B cell (primary cell): ENCODE results near the gene RABGGTB. TPM values are rescaled to one million over a fixed set of nuclear protein-coding genes. Genes with fewer than 3 reads are reported as not detected.

Source experiments
- ATAC-seq: fragments of 200-7000 bp; cut with Tn5 transposase; one replicate; pipeline ENCODE4 v1.10.0; 2021; ENCODE audit warnings: low read depth, mild to moderate bottlenecking, moderate number of reproducible peaks, moderate library complexity
- CTCF ChIA-PET: fragments of 350-600 bp; sonication (Branson Sonifier 250); formaldehyde crosslinking; loops from one replicate; lab custom pipeline; 2021; ENCODE audit warnings: antibody characterized with exemption, inconsistent platforms; lab: Charles Lee
- POLR2A ChIA-PET: fragments of 350-600 bp; sonication (Branson Sonifier 250); formaldehyde crosslinking; loops from one replicate; lab custom pipeline; 2021; ENCODE audit warnings: antibody characterized with exemption; lab: Charles Lee
- DNase-seq: peaks from one replicate; pipeline ENCODE4 v3.0.0; 2013
- H2AFZ ChIP-seq: 2 replicates; pipeline ENCODE4 v1.6.1; 2012; ENCODE audit warnings: mild to moderate bottlenecking, low read depth, low read length; ENCODE audit not compliant: insufficient read depth, poor library complexity, severe bottlenecking
- H3K27ac ChIP-seq, 2 donors: 1 replicate in 1 of 2; 2 replicates in 1 of 2; pipeline ENCODE4 v1.5.1; 2012 to 2013; ENCODE audit warnings: low read length in 2 of 2, mild to moderate bottlenecking in 2 of 2, moderate library complexity in 1 of 2
- H3K27me3 ChIP-seq, 4 experiments: fragments of 200-600 bp in 1 of 4; sonication (generic) in 1 of 4; replicated peaks in 1 of 4; 1 replicate in 2 of 4; 2 replicates in 2 of 4; pipeline versions ENCODE4 v1.6.1 to v1.7.0; 2013 to 2016; ENCODE audit warnings: low read length in 3 of 4, mild to moderate bottlenecking in 2 of 4, mixed read lengths in 1 of 4, moderate library complexity in 1 of 4; ENCODE audit not compliant: insufficient read depth in 4 of 4, control insufficient read depth in 3 of 4; ENCODE audit errors: control extremely low read depth in 1 of 4
- H3K36me3 ChIP-seq, 2 experiments: replicated peaks in 1 of 2; 1 replicate in 1 of 2; 2 replicates in 1 of 2; pipeline versions ENCODE4 v1.6.1 to v1.7.1; 2013; ENCODE audit warnings: low read length in 1 of 2; ENCODE audit not compliant: insufficient read depth in 2 of 2, control insufficient read depth in 1 of 2; ENCODE audit errors: control extremely low read depth in 1 of 2, extremely low read depth in 1 of 2
- H3K4me1 ChIP-seq, 2 donors: fragments of 200-600 bp in 1 of 2; sonication (generic) in 1 of 2; 1 replicate in 1 of 2; 2 replicates in 1 of 2; pipeline versions ENCODE4 v1.5.1 to v1.6.1; 2013 to 2017; ENCODE audit warnings: low read length in 2 of 2; ENCODE audit not compliant: control insufficient read depth in 2 of 2, insufficient read depth in 2 of 2
- H3K4me2 ChIP-seq: replicated peaks from 2 replicates; pipeline ENCODE3; 2012; ENCODE audit warnings: mild to moderate bottlenecking, low read depth, low read length; ENCODE audit not compliant: poor library complexity, severe bottlenecking
- H3K4me3 ChIP-seq, 5 experiments: fragments of 200-600 bp in 1 of 5; sonication (generic) in 1 of 5; 1 replicate in 3 of 5; 2 replicates in 2 of 5; pipeline versions ENCODE4 v1.5.1 to v1.7.0; 2011 to 2016; ENCODE audit warnings: low read length in 4 of 5, mild to moderate bottlenecking in 4 of 5, low read depth in 2 of 5, control low read depth in 1 of 5, moderate library complexity in 1 of 5; ENCODE audit not compliant: insufficient read depth in 1 of 5; ENCODE audit errors: control extremely low read depth in 1 of 5, extremely low read depth in 1 of 5
- H3K79me2 ChIP-seq: fragments of 200-600 bp; sonication (generic); one replicate; pipeline ENCODE4 v1.6.0; 2016; ENCODE audit warnings: low read length; ENCODE audit not compliant: control insufficient read depth, insufficient read depth
- H3K9ac ChIP-seq: fragments of 200-600 bp; sonication (generic); 2 replicates; pipeline ENCODE4 v1.6.1; 2017; ENCODE audit warnings: mild to moderate bottlenecking, low read length, moderate library complexity
- H3K9me3 ChIP-seq, 3 donors: one replicate each; pipeline versions ENCODE4 v1.6.1 to v1.7.1; 2013; ENCODE audit warnings: low read length in 2 of 3; ENCODE audit not compliant: control insufficient read depth in 2 of 3, insufficient read depth in 1 of 3; ENCODE audit errors: control extremely low read depth in 1 of 3
- H4K20me1 ChIP-seq: 2 replicates; pipeline ENCODE4 v1.6.0; 2012; ENCODE audit warnings: mild to moderate bottlenecking, low read length; ENCODE audit not compliant: insufficient read depth, control insufficient read depth, poor library complexity, severe bottlenecking
- H3K27ac Mint-ChIP-seq: one replicate; pipeline ENCODE4 v1.8.0; 2021; ENCODE audit warnings: mixed read lengths
- H3K27me3 Mint-ChIP-seq: one replicate; pipeline ENCODE4 v1.8.0; 2021; ENCODE audit warnings: mixed read lengths
- H3K4me1 Mint-ChIP-seq: one replicate; pipeline ENCODE4 v1.8.0; 2021; ENCODE audit warnings: mixed read lengths
- H3K4me3 Mint-ChIP-seq: one replicate; pipeline ENCODE4 v1.8.0; 2021; ENCODE audit warnings: mixed read lengths
- H3K9me3 Mint-ChIP-seq: one replicate; pipeline ENCODE4 v1.8.0; 2022; ENCODE audit warnings: mixed read lengths; ENCODE audit not compliant: insufficient read depth
- EZH2 ChIP-seq: IDR thresholded peaks from 2 replicates; pipeline ENCODE4 v1.6.1; 2012; ENCODE audit warnings: borderline replicate concordance, low read depth, mild to moderate bottlenecking, moderate library complexity, low read length; ENCODE audit not compliant: insufficient read depth, poor library complexity, severe bottlenecking
- WGBS: methylation state at CpG from one replicate; pipeline ENCODE4 v1.1.5; 2013; ENCODE audit warnings: missing lambda C conversion rate; ENCODE audit not compliant: insufficient coverage; 5-methylcytosine and 5-hydroxymethylcytosine counted together
- intact Hi-C: fragments of 100-400 bp; cut with micrococcal nuclease; formaldehyde crosslinking; loops from one replicate; pipeline ENCODE4 v1.10.0; 2022
- polyA minus RNA-seq: library from RNA; depleted of rRNA, polyadenylated mRNA; stranded (reverse); fragments of >200 nt; gene quantifications from 2 replicates; pipeline ENCODE4 v1.2.3, GENCODE V29; 2012
- polyA plus RNA-seq: library from polyadenylated mRNA; depleted of rRNA; stranded (reverse); fragments of >200 nt; gene quantifications from 2 replicates; pipeline ENCODE4 v1.2.3, GENCODE V29; 2012
- total RNA-seq, 2 donors: library from RNA; stranded (reverse); fragments of 120-200 nt in 1 of 2; gene quantifications; 1 replicate in 1 of 2; 2 replicates in 1 of 2; pipeline versions ENCODE4 v1.2.3 to v1.2.4, GENCODE V29; 2013 to 2022
- TF ChIP-seq, protein P1 (sequence below): fragments of 200-600 bp; IDR thresholded peaks from one replicate; pipeline ENCODE4 v1.8.0; 2022; ENCODE audit warnings: antibody characterized with exemption, mild to moderate bottlenecking

The RABGGTB gene
- 132 and 134 TPM in 2 replicates for total RNA-seq
- 142 TPM for total RNA-seq (2013)
- 94.1 and 192 TPM in 2 replicates for polyA plus RNA-seq
- 61.2 and 79.4 TPM in 2 replicates for polyA minus RNA-seq

DNA sequence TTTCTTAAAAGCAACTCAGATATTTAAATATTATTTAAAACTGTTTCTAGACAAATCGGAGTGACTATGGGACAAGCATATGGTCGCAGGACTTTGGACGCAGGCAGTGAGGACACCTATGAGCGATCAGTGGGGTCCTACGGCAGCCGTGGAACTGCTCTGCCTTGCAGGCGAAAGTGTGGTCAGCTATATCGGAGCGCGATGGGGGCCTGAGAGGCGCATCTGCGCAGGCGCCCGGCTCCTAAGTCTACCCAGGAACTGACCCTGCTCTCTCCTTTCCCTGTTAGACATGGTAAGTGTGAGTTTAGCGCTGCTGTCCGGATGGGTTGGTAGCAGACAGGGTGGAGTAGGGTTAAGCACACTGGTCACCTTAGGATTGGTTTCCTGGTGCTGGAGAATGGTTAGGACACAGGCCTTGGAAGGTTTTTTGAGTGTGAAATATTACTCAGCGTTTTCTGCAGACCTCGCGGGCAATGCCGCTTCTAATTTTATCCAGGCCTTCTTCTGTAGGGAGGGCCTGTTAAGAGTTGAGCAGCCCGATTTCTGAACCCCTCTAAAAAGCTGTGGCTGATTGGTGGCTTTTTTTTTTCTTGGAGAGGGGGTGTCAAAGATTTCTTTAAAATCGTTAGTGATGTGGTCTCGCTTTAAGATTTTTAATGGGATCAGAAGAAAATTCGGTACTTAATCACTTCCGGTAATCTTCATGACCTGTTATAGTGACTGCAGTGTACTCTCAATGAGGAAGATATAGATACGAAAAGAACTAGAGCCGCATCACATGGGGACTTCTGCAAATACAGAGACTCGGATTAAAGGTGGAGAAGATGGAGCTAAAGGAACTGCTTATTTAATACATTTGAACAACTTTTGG is at the start of gene RABGGTB:
Gene RABGGTB, plus strand, starts transcription at position 274 of the 871 bp plus-strand sequence. Its CDS starts 16 bp downstream, at position 290.
- Histone ChIP-seq H3K4me1 (peaks cover 42 to 46% of the 10 kb centered on the region in 2 donors), H3K27me3 (no peaks in the 10 kb centered on the region), H3K9me3 (no peaks in the 10 kb centered on the region), H3K4me3 (peak within 1 kb of the TSS; percentile 76 to 99 (median 95)), H3K4me2 (peak within 1 kb of the TSS; percentile 89), H3K27ac (peak within 1 kb of the TSS; percentile 77 to 90), H3K9ac (peak within 1 kb of the TSS; percentile 97), H4K20me1 (peaks cover 44% of the 10 kb centered on the region), H2AFZ (peak within 1 kb of the TSS; percentile 97), H3K36me3 (peaks cover 4 to 34% of the 10 kb centered on the region in 2 experiments), H3K79me2 (peaks cover 43% of the 10 kb centered on the region)
- ATAC-seq (peak; percentile 91), DNase-seq (peak; percentile 97)
- POLR2A ChIA-PET, result interaction anchor here (2.7 kb wide), 1 partner anchor 62 kb away, joined by 16 read pairs; the partner anchor contains the start of gene ACADM
- Mint-ChIP-seq H3K27me3 (no peaks in the 10 kb centered on the region), H3K27ac (peak within 1 kb of the TSS; percentile 97), H3K9me3 (no peaks in the 10 kb centered on the region), H3K4me1 (peaks cover 57% of the 10 kb centered on the region), H3K4me3 (peak within 1 kb of the TSS; percentile 97)
- WGBS, result 0% methylated on average over 15 of the region's 28 CpGs
- TF ChIP-seq, protein P1, sequence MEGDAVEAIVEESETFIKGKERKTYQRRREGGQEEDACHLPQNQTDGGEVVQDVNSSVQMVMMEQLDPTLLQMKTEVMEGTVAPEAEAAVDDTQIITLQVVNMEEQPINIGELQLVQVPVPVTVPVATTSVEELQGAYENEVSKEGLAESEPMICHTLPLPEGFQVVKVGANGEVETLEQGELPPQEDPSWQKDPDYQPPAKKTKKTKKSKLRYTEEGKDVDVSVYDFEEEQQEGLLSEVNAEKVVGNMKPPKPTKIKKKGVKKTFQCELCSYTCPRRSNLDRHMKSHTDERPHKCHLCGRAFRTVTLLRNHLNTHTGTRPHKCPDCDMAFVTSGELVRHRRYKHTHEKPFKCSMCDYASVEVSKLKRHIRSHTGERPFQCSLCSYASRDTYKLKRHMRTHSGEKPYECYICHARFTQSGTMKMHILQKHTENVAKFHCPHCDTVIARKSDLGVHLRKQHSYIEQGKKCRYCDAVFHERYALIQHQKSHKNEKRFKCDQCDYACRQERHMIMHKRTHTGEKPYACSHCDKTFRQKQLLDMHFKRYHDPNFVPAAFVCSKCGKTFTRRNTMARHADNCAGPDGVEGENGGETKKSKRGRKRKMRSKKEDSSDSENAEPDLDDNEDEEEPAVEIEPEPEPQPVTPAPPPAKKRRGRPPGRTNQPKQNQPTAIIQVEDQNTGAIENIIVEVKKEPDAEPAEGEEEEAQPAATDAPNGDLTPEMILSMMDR, result no peak
- no peak for TF ChIP-seq EZH2
- CTCF ChIA-PET, result interaction anchor here (0.9 to 1.7 kb wide), 2 partner anchors 56 to 61 kb away, joined by 3 to 8 read pairs; partner anchors contain the start of gene ACADM
- intact Hi-C loops, result loop anchor here (1.0 to 5.0 kb wide), 7 partner anchors 34 to 1993 kb away; partner anchors contain the start of genes ACADM, FPGT, LRRIQ3 and MIGA1
